Measurements from ENCODE around the gene MAS1L. TPM values are rescaled to one million over a fixed set of nuclear protein-coding genes. Genes with fewer than 3 reads are reported as not detected.

Gene MAS1L
- total RNA-seq, 1 donor from 2014 or later: not detected

GRCh38 chr6:29529956-29530355, 42.2 kb upstream of the MAS1L start:
- H3K27me3 Mint-ChIP-seq (ENCODE audit: unreplicated experiment): peaks cover 3% of the 10 kb centered on the region
- H3K4me3 Mint-ChIP-seq (ENCODE audit: unreplicated experiment): no peak overlapping the region
- no peaks in the 10 kb centered on the region for H3K4me1 Mint-ChIP-seq (ENCODE audit: unreplicated experiment)
- H3K9me3 Mint-ChIP-seq (ENCODE audit: unreplicated experiment): no peaks in the 10 kb centered on the region
- DNase-seq (ENCODE audit: low spot score): no peak
- no peaks in the 10 kb centered on the region for H3K36me3 Mint-ChIP-seq (ENCODE audit: low read depth, unreplicated experiment)
- no peak overlapping the region for H3K27ac Mint-ChIP-seq (ENCODE audit: unreplicated experiment)
- no peak for TF ChIP-seq CTCF (IDR thresholded peaks at IDR 0.05; ENCODE audit: unreplicated experiment)

DNA sequence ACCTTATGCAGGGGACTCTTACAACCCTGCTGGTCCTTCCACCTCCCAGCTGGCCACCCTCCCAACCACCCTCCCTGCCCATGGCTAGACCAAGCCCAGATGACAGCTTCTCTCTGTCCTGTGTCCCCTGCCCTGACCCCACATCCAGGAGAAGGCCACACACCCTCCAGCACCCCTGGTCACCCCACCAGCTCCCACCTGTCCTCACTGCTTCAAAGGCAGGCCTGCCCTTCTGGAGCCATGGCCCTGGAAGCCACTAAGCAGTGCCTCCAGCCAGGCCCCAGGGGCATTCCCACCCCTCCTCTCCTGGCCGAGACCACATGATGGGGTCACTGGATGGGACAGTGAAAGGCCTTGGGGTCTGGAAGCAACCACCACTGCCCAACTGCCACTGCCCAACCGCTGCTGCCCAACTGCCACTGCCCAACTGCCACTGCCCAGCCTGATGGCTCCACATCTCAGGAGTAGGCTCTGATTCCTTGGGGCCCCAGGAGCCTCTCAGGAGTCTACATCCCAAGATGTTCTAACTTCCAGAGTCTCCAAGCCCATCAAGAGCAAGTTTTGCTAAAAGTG, 41.3 kb upstream of the MAS1L start:
- Mint-ChIP-seq H3K36me3 (ENCODE audit: low read depth, unreplicated experiment) (no peaks in the 10 kb centered on the region), H3K4me3 (ENCODE audit: unreplicated experiment) (no peak overlapping the region), H3K27me3 (ENCODE audit: unreplicated experiment) (peaks cover 3% of the 10 kb centered on the region), H3K4me1 (ENCODE audit: unreplicated experiment) (no peaks in the 10 kb centered on the region), H3K27ac (ENCODE audit: unreplicated experiment) (no peak overlapping the region), H3K9me3 (ENCODE audit: unreplicated experiment) (no peaks in the 10 kb centered on the region)
- DNase-seq (ENCODE audit: low spot score): no peak
- no peak for TF ChIP-seq CTCF (IDR thresholded peaks at IDR 0.05; ENCODE audit: unreplicated experiment)

DNA sequence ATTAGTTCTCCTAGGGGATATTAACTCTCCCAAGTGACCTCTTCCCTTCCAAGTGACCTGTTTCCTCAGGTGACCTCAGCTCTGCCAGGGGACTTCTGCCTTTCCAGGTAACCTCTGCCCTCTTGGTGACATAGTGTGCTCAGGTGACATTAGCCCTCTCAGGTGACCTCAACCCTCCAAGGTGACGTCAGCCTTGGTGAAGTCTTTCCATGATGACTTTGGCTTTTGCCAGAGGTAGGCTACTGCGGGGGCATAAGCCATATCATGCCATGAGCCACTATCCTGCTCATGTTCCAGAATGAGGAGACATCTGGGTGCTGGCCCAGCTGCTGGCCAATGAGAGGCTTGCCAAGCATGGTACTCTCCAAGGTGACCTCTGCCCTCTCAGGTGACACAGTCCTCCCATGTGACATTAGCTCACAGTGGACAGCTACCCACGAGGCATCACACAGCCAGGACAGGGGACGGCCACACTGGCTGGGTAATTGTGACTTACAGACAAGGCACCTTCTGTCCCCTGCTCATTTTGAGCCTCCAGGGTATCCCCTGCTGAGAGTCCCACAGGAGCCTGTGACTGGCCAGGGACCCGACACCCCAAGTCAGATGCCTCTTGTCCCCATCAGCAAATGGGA, 40.7 kb upstream of the MAS1L start:
- H3K36me3 Mint-ChIP-seq (ENCODE audit: low read depth, unreplicated experiment): no peaks in the 10 kb centered on the region
- no peak for TF ChIP-seq CTCF (IDR thresholded peaks at IDR 0.05; ENCODE audit: unreplicated experiment)
- H3K27me3 Mint-ChIP-seq (ENCODE audit: unreplicated experiment): peaks cover 3% of the 10 kb centered on the region
- no peak for DNase-seq (ENCODE audit: low spot score)
- H3K9me3 Mint-ChIP-seq (ENCODE audit: unreplicated experiment): no peaks in the 10 kb centered on the region
- no peak overlapping the region for H3K27ac Mint-ChIP-seq (ENCODE audit: unreplicated experiment)
- no peaks in the 10 kb centered on the region for H3K4me1 Mint-ChIP-seq (ENCODE audit: unreplicated experiment)
- H3K4me3 Mint-ChIP-seq (ENCODE audit: unreplicated experiment): no peak overlapping the region

DNA sequence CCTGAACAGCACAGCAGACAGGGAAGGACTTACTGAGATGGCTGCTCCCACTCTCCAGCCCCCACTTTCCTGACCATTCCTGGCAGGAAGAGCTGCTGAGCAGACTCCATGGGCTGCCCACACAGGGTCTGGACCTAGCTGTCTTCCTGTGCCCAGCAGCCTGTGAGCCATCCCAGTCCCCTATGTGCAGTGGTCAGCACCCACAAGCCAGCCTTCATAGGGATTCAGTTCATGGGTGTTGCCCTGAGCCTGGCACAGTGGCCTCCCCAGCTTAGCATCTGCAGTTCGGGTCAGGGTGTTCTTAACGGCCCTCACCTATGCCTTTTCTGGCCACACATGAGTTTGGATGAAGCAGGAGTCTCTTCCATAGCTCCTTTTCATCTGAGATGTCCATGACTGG, 39.8 kb upstream of the MAS1L start:
- Mint-ChIP-seq H3K27ac (ENCODE audit: unreplicated experiment) (no peak overlapping the region), H3K36me3 (ENCODE audit: low read depth, unreplicated experiment) (no peaks in the 10 kb centered on the region), H3K4me1 (ENCODE audit: unreplicated experiment) (no peaks in the 10 kb centered on the region), H3K9me3 (ENCODE audit: unreplicated experiment) (no peaks in the 10 kb centered on the region), H3K27me3 (ENCODE audit: unreplicated experiment) (peaks cover 3% of the 10 kb centered on the region), H3K4me3 (ENCODE audit: unreplicated experiment) (no peak overlapping the region)
- no peak for TF ChIP-seq CTCF (IDR thresholded peaks at IDR 0.05; ENCODE audit: unreplicated experiment)
- DNase-seq (ENCODE audit: low spot score): no peak

DNA sequence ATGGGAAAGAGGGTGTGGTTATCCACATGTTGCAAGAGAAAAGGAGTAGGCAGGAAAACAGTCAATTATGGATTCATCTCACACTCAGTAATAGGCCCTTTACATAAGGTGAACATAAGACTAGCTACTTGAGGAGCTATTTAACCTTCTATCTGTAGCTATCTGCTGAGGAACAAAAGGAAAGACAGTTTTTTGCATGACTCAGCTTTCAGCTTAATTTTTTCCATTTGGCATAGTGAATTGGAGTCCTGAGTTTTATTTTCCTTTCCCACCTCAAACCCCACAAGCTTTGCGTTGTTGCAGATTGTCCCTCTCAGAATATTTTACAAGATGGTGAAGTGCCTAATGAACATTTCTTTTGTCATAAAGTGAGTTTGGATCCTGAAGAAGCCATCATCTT, 39.4 kb upstream of the MAS1L start:
- no peak for TF ChIP-seq CTCF (IDR thresholded peaks at IDR 0.05; ENCODE audit: unreplicated experiment)
- Mint-ChIP-seq H3K27ac (ENCODE audit: unreplicated experiment) (no peak overlapping the region), H3K9me3 (ENCODE audit: unreplicated experiment) (no peaks in the 10 kb centered on the region), H3K36me3 (ENCODE audit: low read depth, unreplicated experiment) (no peaks in the 10 kb centered on the region), H3K27me3 (ENCODE audit: unreplicated experiment) (peaks cover 3% of the 10 kb centered on the region), H3K4me3 (ENCODE audit: unreplicated experiment) (no peak overlapping the region), H3K4me1 (ENCODE audit: unreplicated experiment) (no peaks in the 10 kb centered on the region)
- DNase-seq (ENCODE audit: low spot score): no peak

Data from endothelial cell (in vitro differentiated cells).